DND-41 (cell line): ENCODE data around the gene TCEA3.

ENCODE experiments used
- CTCF ChIP-seq: IDR thresholded peaks from 2 replicates; pipeline ENCODE4 v1.5.1; 2012; ENCODE audit warnings: borderline replicate concordance, low read length, moderate library complexity, mild to moderate bottlenecking; ENCODE audit not compliant: poor library complexity, severe bottlenecking; ENCODE audit errors: extremely low read depth
- EZH2 ChIP-seq: IDR thresholded peaks from 3 replicates; pipeline ENCODE4 v1.6.1; 2012; ENCODE audit warnings: borderline replicate concordance, low read depth, mild to moderate bottlenecking, moderate library complexity, low read length, inconsistent platforms; ENCODE audit not compliant: severe bottlenecking

GRCh38 chr1:23385119-23385621 lies 39.4 kb downstream of the TCEA3 start:
- TF ChIP-seq CTCF = no peak
- TF ChIP-seq EZH2 = no peak
